B cell (primary cell): Measurements from ENCODE around the gene HEXIM2. TPM values are rescaled to one million over a fixed set of nuclear protein-coding genes. Genes with fewer than 3 reads are reported as not detected.

ENCODE experiments used
- ATAC-seq: fragments of 200-7000 bp; cut with Tn5 transposase; one replicate; pipeline ENCODE4 v1.10.0; 2021; ENCODE audit warnings: low read depth, mild to moderate bottlenecking, moderate number of reproducible peaks, moderate library complexity
- CTCF ChIA-PET: fragments of 350-600 bp; sonication (Branson Sonifier 250); formaldehyde crosslinking; loops from one replicate; lab custom pipeline; 2021; ENCODE audit warnings: antibody characterized with exemption, inconsistent platforms; lab: Charles Lee
- POLR2A ChIA-PET: fragments of 350-600 bp; sonication (Branson Sonifier 250); formaldehyde crosslinking; loops from one replicate; lab custom pipeline; 2021; ENCODE audit warnings: antibody characterized with exemption; lab: Charles Lee
- DNase-seq: peaks from one replicate; pipeline ENCODE4 v3.0.0; 2013
- H2AFZ ChIP-seq: 2 replicates; pipeline ENCODE4 v1.6.1; 2012; ENCODE audit warnings: mild to moderate bottlenecking, low read depth, low read length; ENCODE audit not compliant: insufficient read depth, poor library complexity, severe bottlenecking
- H3K27ac ChIP-seq, 2 donors: 1 replicate in 1 of 2; 2 replicates in 1 of 2; pipeline ENCODE4 v1.5.1; 2012 to 2013; ENCODE audit warnings: low read length in 2 of 2, mild to moderate bottlenecking in 2 of 2, moderate library complexity in 1 of 2
- H3K27me3 ChIP-seq, 4 experiments: fragments of 200-600 bp in 1 of 4; sonication (generic) in 1 of 4; replicated peaks in 1 of 4; 1 replicate in 2 of 4; 2 replicates in 2 of 4; pipeline versions ENCODE4 v1.6.1 to v1.7.0; 2013 to 2016; ENCODE audit warnings: low read length in 3 of 4, mild to moderate bottlenecking in 2 of 4, mixed read lengths in 1 of 4, moderate library complexity in 1 of 4; ENCODE audit not compliant: insufficient read depth in 4 of 4, control insufficient read depth in 3 of 4; ENCODE audit errors: control extremely low read depth in 1 of 4
- H3K36me3 ChIP-seq, 2 experiments: replicated peaks in 1 of 2; 1 replicate in 1 of 2; 2 replicates in 1 of 2; pipeline versions ENCODE4 v1.6.1 to v1.7.1; 2013; ENCODE audit warnings: low read length in 1 of 2; ENCODE audit not compliant: insufficient read depth in 2 of 2, control insufficient read depth in 1 of 2; ENCODE audit errors: control extremely low read depth in 1 of 2, extremely low read depth in 1 of 2
- H3K4me1 ChIP-seq, 2 donors: fragments of 200-600 bp in 1 of 2; sonication (generic) in 1 of 2; 1 replicate in 1 of 2; 2 replicates in 1 of 2; pipeline versions ENCODE4 v1.5.1 to v1.6.1; 2013 to 2017; ENCODE audit warnings: low read length in 2 of 2; ENCODE audit not compliant: control insufficient read depth in 2 of 2, insufficient read depth in 2 of 2
- H3K4me2 ChIP-seq: replicated peaks from 2 replicates; pipeline ENCODE3; 2012; ENCODE audit warnings: mild to moderate bottlenecking, low read depth, low read length; ENCODE audit not compliant: poor library complexity, severe bottlenecking
- H3K4me3 ChIP-seq, 5 experiments: fragments of 200-600 bp in 1 of 5; sonication (generic) in 1 of 5; 1 replicate in 3 of 5; 2 replicates in 2 of 5; pipeline versions ENCODE4 v1.5.1 to v1.7.0; 2011 to 2016; ENCODE audit warnings: low read length in 4 of 5, mild to moderate bottlenecking in 4 of 5, low read depth in 2 of 5, control low read depth in 1 of 5, moderate library complexity in 1 of 5; ENCODE audit not compliant: insufficient read depth in 1 of 5; ENCODE audit errors: control extremely low read depth in 1 of 5, extremely low read depth in 1 of 5
- H3K79me2 ChIP-seq: fragments of 200-600 bp; sonication (generic); one replicate; pipeline ENCODE4 v1.6.0; 2016; ENCODE audit warnings: low read length; ENCODE audit not compliant: control insufficient read depth, insufficient read depth
- H3K9ac ChIP-seq: fragments of 200-600 bp; sonication (generic); 2 replicates; pipeline ENCODE4 v1.6.1; 2017; ENCODE audit warnings: mild to moderate bottlenecking, low read length, moderate library complexity
- H3K9me3 ChIP-seq, 3 donors: one replicate each; pipeline versions ENCODE4 v1.6.1 to v1.7.1; 2013; ENCODE audit warnings: low read length in 2 of 3; ENCODE audit not compliant: control insufficient read depth in 2 of 3, insufficient read depth in 1 of 3; ENCODE audit errors: control extremely low read depth in 1 of 3
- H4K20me1 ChIP-seq: 2 replicates; pipeline ENCODE4 v1.6.0; 2012; ENCODE audit warnings: mild to moderate bottlenecking, low read length; ENCODE audit not compliant: insufficient read depth, control insufficient read depth, poor library complexity, severe bottlenecking
- H3K27ac Mint-ChIP-seq: one replicate; pipeline ENCODE4 v1.8.0; 2021; ENCODE audit warnings: mixed read lengths
- H3K27me3 Mint-ChIP-seq: one replicate; pipeline ENCODE4 v1.8.0; 2021; ENCODE audit warnings: mixed read lengths
- H3K4me1 Mint-ChIP-seq: one replicate; pipeline ENCODE4 v1.8.0; 2021; ENCODE audit warnings: mixed read lengths
- H3K4me3 Mint-ChIP-seq: one replicate; pipeline ENCODE4 v1.8.0; 2021; ENCODE audit warnings: mixed read lengths
- H3K9me3 Mint-ChIP-seq: one replicate; pipeline ENCODE4 v1.8.0; 2022; ENCODE audit warnings: mixed read lengths; ENCODE audit not compliant: insufficient read depth
- EZH2 ChIP-seq: IDR thresholded peaks from 2 replicates; pipeline ENCODE4 v1.6.1; 2012; ENCODE audit warnings: borderline replicate concordance, low read depth, mild to moderate bottlenecking, moderate library complexity, low read length; ENCODE audit not compliant: insufficient read depth, poor library complexity, severe bottlenecking
- WGBS: methylation state at CpG from one replicate; pipeline ENCODE4 v1.1.5; 2013; ENCODE audit warnings: missing lambda C conversion rate; ENCODE audit not compliant: insufficient coverage; 5-methylcytosine and 5-hydroxymethylcytosine counted together
- intact Hi-C: fragments of 100-400 bp; cut with micrococcal nuclease; formaldehyde crosslinking; loops from one replicate; pipeline ENCODE4 v1.10.0; 2022
- polyA plus RNA-seq: library from polyadenylated mRNA; depleted of rRNA; stranded (reverse); fragments of >200 nt; gene quantifications from 2 replicates; pipeline ENCODE4 v1.2.3, GENCODE V29; 2012
- total RNA-seq, 2 donors: library from RNA; stranded (reverse); fragments of 120-200 nt in 1 of 2; gene quantifications; 1 replicate in 1 of 2; 2 replicates in 1 of 2; pipeline versions ENCODE4 v1.2.3 to v1.2.4, GENCODE V29; 2013 to 2022
- TF ChIP-seq, protein P1 (sequence below): fragments of 200-600 bp; IDR thresholded peaks from one replicate; pipeline ENCODE4 v1.8.0; 2022; ENCODE audit warnings: antibody characterized with exemption, mild to moderate bottlenecking

Gene HEXIM2
- total and polyA plus RNA-seq, 2 donors (not counting 1 experiment from before 2014, with no cell fraction given): 3.7 to 10.0 TPM

DNA sequence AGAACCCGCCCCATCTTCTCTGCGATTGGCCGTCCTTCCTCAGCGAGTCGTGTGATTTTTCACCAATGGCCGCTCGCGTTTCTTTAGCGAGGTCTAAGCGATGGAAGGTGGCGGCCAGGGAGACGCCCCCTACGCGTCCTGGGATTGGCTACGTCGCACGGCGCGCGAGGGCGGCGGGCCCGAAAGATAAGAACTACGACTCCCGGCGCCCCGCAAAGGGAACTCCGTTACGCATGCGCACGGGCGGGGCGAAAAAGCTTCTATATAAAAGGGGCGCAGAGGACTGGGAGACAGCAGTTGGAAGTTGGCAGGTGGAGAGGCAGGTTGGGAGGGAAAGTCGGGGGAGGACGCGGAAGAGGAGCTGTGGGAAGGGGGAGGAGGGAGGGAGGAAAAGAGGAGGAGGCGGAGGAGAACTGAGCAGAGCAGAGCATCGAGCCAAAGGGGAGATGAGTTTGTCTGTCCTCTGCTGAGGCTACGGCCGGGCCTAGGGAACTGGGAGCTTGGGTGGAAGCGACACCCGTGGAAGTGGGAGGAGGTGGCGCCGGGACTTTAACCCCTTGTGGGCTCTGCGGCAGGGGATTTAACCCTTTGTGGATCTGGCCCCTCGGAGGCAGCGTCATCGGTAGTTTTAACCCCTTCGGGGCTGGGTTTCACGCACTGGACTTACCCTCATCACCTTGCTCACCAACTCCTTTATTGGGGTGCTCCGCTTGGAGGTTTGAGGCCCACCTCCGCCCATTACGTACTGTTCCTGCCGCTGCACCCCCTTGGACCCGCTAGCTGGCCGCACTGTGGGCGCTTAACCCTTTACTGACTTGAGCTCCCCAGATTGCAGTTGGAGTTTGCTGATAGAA lies 13.3 kb upstream of the HEXIM2 start, which contains the start of gene HEXIM1:
Gene HEXIM1, plus strand, starts transcription at position 293 of the 854 bp plus-strand sequence. CDS start 716 bp downstream, outside the sequence.
- peak within 1 kb of the TSS; percentile 99 for H3K27ac Mint-ChIP-seq
- peak within 1 kb of the TSS; percentile 97 for H3K9ac ChIP-seq
- intact Hi-C loops: loop anchor here (1.0 to 5.0 kb wide), 9 partner anchors 13 to 1141 kb away; partner anchors contain the start of genes ACBD4, HEXIM2 and NMT1
- peak; percentile 74 for ATAC-seq
- H2AFZ ChIP-seq: peak within 1 kb of the TSS; percentile 85
- peak; percentile 100 for DNase-seq
- peaks cover 38 to 66% of the 10 kb centered on the region in 2 donors for H3K4me1 ChIP-seq
- peak within 1 kb of the TSS; percentile 97 to 98 for H3K27ac ChIP-seq
- ChIA-PET CTCF (interaction anchor here (0.6 to 7.5 kb wide), 19 partner anchors 8 to 228 kb away, joined by 3 to 242 read pairs (median 4); partner anchors contain the start of genes ACBD4, FMNL1, HEXIM2 and MAP3K14), POLR2A (interaction anchor here (0.6 to 6.6 kb wide), 18 partner anchors 11 to 1078 kb away, joined by 3 to 246 read pairs (median 9); partner anchors contain the start of genes ACBD4, EFTUD2, G6PC3 and HEXIM2)
- peaks cover 44% of the 10 kb centered on the region for H3K79me2 ChIP-seq
- H3K27me3 ChIP-seq: no peaks in the 10 kb centered on the region
- H3K4me2 ChIP-seq: peak within 1 kb of the TSS; percentile 93
- H3K36me3 ChIP-seq: no peaks in the 10 kb centered on the region
- H3K9me3 ChIP-seq: peaks cover 0 to 3% (median 0%) of the 10 kb centered on the region in 3 donors
- H3K4me3 ChIP-seq: peak within 1 kb of the TSS; percentile 69 to 99 (median 85)
- H4K20me1 ChIP-seq: peaks cover 17% of the 10 kb centered on the region
- H3K9me3 Mint-ChIP-seq: no peaks in the 10 kb centered on the region
- TF ChIP-seq, protein P1, sequence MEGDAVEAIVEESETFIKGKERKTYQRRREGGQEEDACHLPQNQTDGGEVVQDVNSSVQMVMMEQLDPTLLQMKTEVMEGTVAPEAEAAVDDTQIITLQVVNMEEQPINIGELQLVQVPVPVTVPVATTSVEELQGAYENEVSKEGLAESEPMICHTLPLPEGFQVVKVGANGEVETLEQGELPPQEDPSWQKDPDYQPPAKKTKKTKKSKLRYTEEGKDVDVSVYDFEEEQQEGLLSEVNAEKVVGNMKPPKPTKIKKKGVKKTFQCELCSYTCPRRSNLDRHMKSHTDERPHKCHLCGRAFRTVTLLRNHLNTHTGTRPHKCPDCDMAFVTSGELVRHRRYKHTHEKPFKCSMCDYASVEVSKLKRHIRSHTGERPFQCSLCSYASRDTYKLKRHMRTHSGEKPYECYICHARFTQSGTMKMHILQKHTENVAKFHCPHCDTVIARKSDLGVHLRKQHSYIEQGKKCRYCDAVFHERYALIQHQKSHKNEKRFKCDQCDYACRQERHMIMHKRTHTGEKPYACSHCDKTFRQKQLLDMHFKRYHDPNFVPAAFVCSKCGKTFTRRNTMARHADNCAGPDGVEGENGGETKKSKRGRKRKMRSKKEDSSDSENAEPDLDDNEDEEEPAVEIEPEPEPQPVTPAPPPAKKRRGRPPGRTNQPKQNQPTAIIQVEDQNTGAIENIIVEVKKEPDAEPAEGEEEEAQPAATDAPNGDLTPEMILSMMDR: no peak
- no peak for TF ChIP-seq EZH2
- under 1% methylated on average over 52 of the region's 58 CpGs for WGBS
- H3K4me3 Mint-ChIP-seq: peak within 1 kb of the TSS; percentile 91
- H3K27me3 Mint-ChIP-seq: no peaks in the 10 kb centered on the region
- peaks cover 61% of the 10 kb centered on the region for H3K4me1 Mint-ChIP-seq
